NCI-H1417 (cell line): ENCODE data around the gene C12orf56.
A peak's percentile ranks its signal among the peaks of the same experiment; 100 is the strongest.

Experiments used
- DNase-seq, 3 experiments: peaks; one replicate each; lab custom pipeline; 2025; lab: John Stamatoyannopoulos, UW

C12orf56 gene

GRCh38 chr12:64390275-64390851, at the start of gene C12orf56:
TSS of gene C12orf56 (minus strand) at chr12:64390758. CDS start at chr12:64390565, 193 bp downstream.
- peak; percentile 64 to 79 (median 68) for DNase-seq

- DNase-seq: no peak
Observed at GRCh38 chr12:64440100-64440499, 49.5 kb upstream of the C12orf56 start.

- no peak for DNase-seq
Observed at GRCh38 chr12:64433915-64434314, 43.4 kb upstream of the C12orf56 start.

- no peak for DNase-seq
Observed at GRCh38 chr12:64431791-64432190, 41.2 kb upstream of the C12orf56 start.

- no peak for DNase-seq
Observed at GRCh38 chr12:64430886-64431285, 40.3 kb upstream of the C12orf56 start.

GRCh38 chr12:64428956-64429355, 38.4 kb upstream of the C12orf56 start:
- DNase-seq: no peak

GRCh38 chr12:64427988-64428387, 37.4 kb upstream of the C12orf56 start:
- peak in 1 of 3 experiments; percentile 23 for DNase-seq

- no peak for DNase-seq
Observed at GRCh38 chr12:64419696-64420095, 29.1 kb upstream of the C12orf56 start.

GRCh38 chr12:64418209-64418608, 27.7 kb upstream of the C12orf56 start:
- DNase-seq: no peak

GRCh38 chr12:64413884-64414283, 23.3 kb upstream of the C12orf56 start:
- DNase-seq: no peak

GRCh38 chr12:64412459-64412858, 21.9 kb upstream of the C12orf56 start:
- no peak for DNase-seq

- no peak for DNase-seq
Observed at GRCh38 chr12:64411427-64411826, 20.9 kb upstream of the C12orf56 start.

GRCh38 chr12:64407342-64408223, 17.0 kb upstream of the C12orf56 start:
- DNase-seq: no peak

- peak; percentile 41 to 85 (median 83) for DNase-seq
Observed at GRCh38 chr12:64404470-64405256, 14.1 kb upstream of the C12orf56 start.

- peak; percentile 98 to 99 (median 98) for DNase-seq
Observed at GRCh38 chr12:64403707-64404469, 13.3 kb upstream of the C12orf56 start, which contains the start of gene XPOT. TSS of gene XPOT (plus strand) at chr12:64404392. CDS start at chr12:64410036, 5,644 bp downstream.

GRCh38 chr12:64402181-64402580, 11.6 kb upstream of the C12orf56 start:
- DNase-seq: no peak

GRCh38 chr12:64400041-64400440, 9.5 kb upstream of the C12orf56 start:
- no peak for DNase-seq

- DNase-seq: no peak
Observed at GRCh38 chr12:64395739-64396138, 5.2 kb upstream of the C12orf56 start.

GRCh38 chr12:64392221-64392620, 1.7 kb upstream of the C12orf56 start:
- DNase-seq: peak in 1 of 3 experiments; percentile 18

- peak; percentile 39 to 97 (median 71) for DNase-seq
Observed at GRCh38 chr12:64389154-64389553, 1.4 kb downstream of the C12orf56 start.

GRCh38 chr12:64387197-64387816, 3.3 kb downstream of the C12orf56 start:
- DNase-seq: peak in 2 of 3 experiments; percentile 26 to 34
